DMS153 (cell line): ENCODE results near the gene KRTAP10-4.

Experiments
- DNase-seq: peaks from one replicate; lab custom pipeline; 2025; lab: John Stamatoyannopoulos, UW

KRTAP10-4 gene

DNA sequence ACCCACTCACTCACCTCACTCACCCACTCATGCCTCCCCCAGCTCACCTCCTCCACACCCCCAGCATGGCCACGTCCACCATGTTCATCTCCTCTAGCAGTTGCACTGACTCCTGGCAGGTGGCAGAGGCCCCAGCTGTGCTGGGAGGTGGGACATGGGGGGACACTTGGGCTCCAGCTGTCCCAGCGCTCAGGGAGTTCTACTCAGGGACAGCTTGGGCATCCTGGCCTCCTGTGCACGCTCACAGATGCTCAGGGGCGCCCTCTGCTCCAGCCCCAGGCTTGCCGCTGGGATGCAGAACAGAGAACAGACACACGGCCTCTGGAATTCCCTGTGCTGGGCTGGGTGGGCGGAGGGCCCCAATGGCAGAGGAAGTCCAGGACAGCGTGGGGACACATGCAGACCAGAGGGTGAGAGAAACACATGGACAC lies 43.6 kb downstream of the KRTAP10-4 start:
- no peak for DNase-seq

DNA sequence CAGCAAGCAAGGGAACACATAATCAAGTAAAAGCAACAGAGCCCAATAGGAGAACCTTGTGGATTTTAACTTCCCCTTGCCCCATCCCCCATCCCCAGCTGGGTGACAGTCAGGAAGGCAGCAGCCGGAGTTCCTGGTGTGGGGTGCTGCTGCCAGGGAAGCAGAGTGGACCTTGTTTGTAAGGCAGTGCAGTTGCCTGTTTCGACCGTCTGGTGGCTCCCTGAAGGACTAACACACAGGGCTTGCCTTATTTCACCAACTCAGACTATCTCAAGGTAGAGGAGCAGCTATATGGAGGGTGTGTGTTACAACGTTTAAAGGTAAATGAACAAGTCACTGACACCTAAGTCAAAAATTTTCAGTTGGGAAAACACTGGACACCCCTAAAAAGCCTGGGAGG lies 45.0 kb downstream of the KRTAP10-4 start:
- no peak for DNase-seq

DNA sequence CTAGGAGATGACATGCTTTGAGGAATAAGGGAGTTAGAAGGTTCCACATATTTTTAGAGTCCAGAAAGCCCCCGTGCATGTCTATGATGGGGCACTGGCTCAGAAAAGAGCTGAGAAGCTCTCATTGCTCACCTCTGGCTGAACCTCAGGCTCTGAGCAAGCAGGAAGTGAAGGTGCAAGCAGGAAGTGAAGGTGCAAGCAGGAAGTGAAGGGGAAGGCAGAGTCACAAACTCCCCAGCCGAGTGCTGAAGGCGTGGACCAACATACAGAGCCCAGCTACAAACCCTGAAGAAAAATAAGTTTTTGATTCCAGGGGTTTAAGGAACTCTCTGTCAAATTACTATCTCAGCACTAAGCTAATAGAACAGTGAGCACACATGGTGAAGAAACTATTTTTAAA lies 45.4 kb downstream of the KRTAP10-4 start:
- DNase-seq: no peak

DNA sequence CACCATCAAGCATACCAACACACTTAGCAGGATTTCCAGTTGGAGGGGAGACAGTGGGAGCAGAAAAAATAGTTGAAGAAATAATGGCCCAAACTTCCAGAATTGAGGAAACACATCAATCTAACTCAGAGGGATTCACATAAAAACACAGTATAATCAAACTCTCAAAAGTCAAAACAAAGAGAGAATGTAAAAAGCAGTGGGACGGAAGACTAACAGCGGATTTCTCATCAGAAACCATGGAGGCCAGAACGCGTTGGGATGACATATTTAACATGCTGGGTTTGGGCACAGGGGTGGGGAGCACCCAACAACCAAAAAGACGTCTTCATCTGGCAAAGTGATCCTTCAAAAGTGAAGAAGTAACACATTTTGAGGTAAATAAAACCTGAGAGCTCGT lies 46.4 kb downstream of the KRTAP10-4 start:
- no peak for DNase-seq

DNA sequence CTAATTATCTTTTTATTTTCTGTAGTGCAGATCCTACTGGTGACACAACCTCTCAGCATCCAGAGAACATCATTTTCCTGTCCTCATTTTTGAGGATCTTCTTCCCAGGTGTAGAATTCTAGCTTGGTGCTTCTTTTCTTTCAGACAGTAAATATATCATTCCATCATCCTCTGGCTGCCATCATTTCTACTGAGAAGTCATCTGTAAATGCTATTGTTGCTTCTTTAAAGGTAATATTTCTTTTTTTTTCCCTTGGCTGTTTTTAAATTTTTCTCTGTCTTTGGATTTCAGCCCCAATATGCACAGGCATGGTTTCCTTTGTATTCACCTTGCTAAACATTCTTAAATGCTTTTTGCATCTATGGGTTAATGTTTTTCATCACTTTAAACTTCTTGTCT lies 50.0 kb downstream of the KRTAP10-4 start:
- DNase-seq: no peak
